H1 (cell line): ENCODE measurements around the gene ERGIC2. TPM values are rescaled to one million over a fixed set of nuclear protein-coding genes. Genes with fewer than 3 reads are reported as not detected.

Experiments used
- CTCF ChIA-PET: fragments of 300-600 bp; sonication (Branson Sonifier 250); formaldehyde crosslinking; loops from one replicate; lab custom pipeline; 2021; ENCODE audit not compliant: partially characterized antibody; lab: Charles Lee
- POLR2A ChIA-PET: fragments of 300-600 bp; sonication (Branson Sonifier 250); formaldehyde crosslinking; loops from one replicate; lab custom pipeline; 2021; ENCODE audit warnings: inconsistent platforms; ENCODE audit not compliant: partially characterized antibody; lab: Charles Lee
- DNase-seq, 2 experiments: peaks; one replicate each; pipeline versions ENCODE4 v3.0.0 to v3.0.0-alpha.2; 2010 to 2022; ENCODE audit warnings: low spot score in 2 of 2, low read depth in 1 of 2, mixed read lengths in 1 of 2
- FAIRE-seq: peaks from 2 replicates; lab custom pipeline; 2011; peaks lifted over from hg19 to GRCh38; lab: Jason Lieb, UNC
- H2AFZ ChIP-seq: 2 replicates; pipeline ENCODE4 v1.8.1; 2012; ENCODE audit warnings: low read length, inconsistent platforms
- H2AK5ac ChIP-seq: 2 replicates; pipeline ENCODE4 v1.6.1; 2013; ENCODE audit warnings: low read depth, low read length
- H2BK120ac ChIP-seq: replicated peaks from 2 replicates; pipeline ENCODE3; 2013; ENCODE audit warnings: low read depth, low read length, inconsistent platforms
- H2BK12ac ChIP-seq: 2 replicates; pipeline ENCODE4 v1.6.1; 2013; ENCODE audit warnings: low read depth, low read length
- H2BK15ac ChIP-seq: 2 replicates; pipeline ENCODE4 v1.6.1; 2013; ENCODE audit warnings: low read length
- H2BK20ac ChIP-seq: 2 replicates; pipeline ENCODE4 v1.6.1; 2013; ENCODE audit warnings: low read length
- H2BK5ac ChIP-seq: 2 replicates; pipeline ENCODE4 v1.6.1; 2013; ENCODE audit warnings: low read depth, low read length
- H3K14ac ChIP-seq: 2 replicates; pipeline ENCODE4 v1.6.1; 2013; ENCODE audit warnings: inconsistent platforms; ENCODE audit not compliant: insufficient read length
- H3K18ac ChIP-seq: 2 replicates; pipeline ENCODE4 v1.6.1; 2013; ENCODE audit warnings: low read length; ENCODE audit errors: extremely low read depth
- H3K23ac ChIP-seq: 2 replicates; pipeline ENCODE4 v1.6.1; 2013; ENCODE audit warnings: inconsistent platforms; ENCODE audit not compliant: insufficient read length
- H3K23me2 ChIP-seq: 2 replicates; pipeline ENCODE4 v1.6.1; 2013; ENCODE audit warnings: low read depth, low read length
- H3K27ac ChIP-seq: 2 replicates; pipeline ENCODE4 v1.6.1; 2011; ENCODE audit warnings: low read depth, low read length, inconsistent platforms
- H3K27me3 ChIP-seq, 4 experiments: replicated peaks in 1 of 4; 1 replicate in 1 of 4; 2 replicates in 3 of 4; pipeline versions ENCODE4 v1.6.1 to v1.8.1; 2011 to 2013; ENCODE audit warnings: low read length in 3 of 4, mild to moderate bottlenecking in 3 of 4, inconsistent platforms in 2 of 4, mixed read lengths in 2 of 4, moderate library complexity in 1 of 4; ENCODE audit not compliant: control insufficient read depth in 3 of 4, insufficient read depth in 3 of 4; ENCODE audit errors: extremely low read depth in 1 of 4
- H3K36me3 ChIP-seq, 4 experiments: 2 replicates each; pipeline versions ENCODE4 v1.6.1 to v1.8.1; 2011 to 2013; ENCODE audit warnings: mild to moderate bottlenecking in 4 of 4, low read length in 3 of 4, moderate library complexity in 2 of 4, control low read depth in 1 of 4, inconsistent platforms in 1 of 4; ENCODE audit not compliant: insufficient read depth in 4 of 4, control insufficient read depth in 2 of 4
- H3K4ac ChIP-seq: replicated peaks from 2 replicates; pipeline ENCODE3; 2013; ENCODE audit warnings: low read length, low read depth, mixed read lengths, inconsistent platforms; ENCODE audit not compliant: insufficient read length
- H3K4me1 ChIP-seq, 4 experiments: replicated peaks in 1 of 4; 1 replicate in 1 of 4; 2 replicates in 3 of 4; pipeline versions ENCODE4 v1.6.1 to v1.8.1; 2011 to 2013; ENCODE audit warnings: low read length in 3 of 4, inconsistent platforms in 2 of 4, mixed read lengths in 1 of 4; ENCODE audit not compliant: insufficient read depth in 4 of 4, control insufficient read depth in 3 of 4
- H3K4me2 ChIP-seq, 2 experiments: 2 replicates each; pipeline versions ENCODE4 v1.6.1 to v1.8.1; 2011 to 2013; ENCODE audit warnings: low read depth in 2 of 2, low read length in 2 of 2, control low read depth in 1 of 2, inconsistent platforms in 1 of 2, mild to moderate bottlenecking in 1 of 2; ENCODE audit not compliant: insufficient read depth in 1 of 2
- H3K4me3 ChIP-seq, 4 experiments: fragments of 200-600, 300-600 bp in 1 of 4; sonication (generic), shearing (Covaris generic), sonication (Bioruptor Twin) in 1 of 4; 2 replicates each; pipeline versions ENCODE4 v1.5.1 to v1.8.1; 2011 to 2016; ENCODE audit warnings: low read length in 4 of 4, low read depth in 3 of 4, control low read depth in 2 of 4, inconsistent platforms in 2 of 4, mild to moderate bottlenecking in 2 of 4, mixed read lengths in 1 of 4, moderate library complexity in 1 of 4; ENCODE audit not compliant: insufficient read depth in 2 of 4; ENCODE audit errors: extremely low read depth in 1 of 4
- H3K56ac ChIP-seq: replicated peaks from 2 replicates; pipeline ENCODE3; 2013; ENCODE audit warnings: low read depth, mild to moderate bottlenecking, mixed read lengths, low read length, inconsistent platforms; ENCODE audit not compliant: insufficient read length
- H3K79me1 ChIP-seq: 2 replicates; pipeline ENCODE4 v1.6.1; 2013; ENCODE audit warnings: low read depth, low read length, control low read depth
- H3K79me2 ChIP-seq, 2 experiments: 2 replicates each; pipeline versions ENCODE4 v1.6.1 to v1.8.1; 2012 to 2013; ENCODE audit warnings: low read length in 2 of 2, mild to moderate bottlenecking in 2 of 2, inconsistent platforms in 1 of 2; ENCODE audit not compliant: insufficient read depth in 2 of 2, control insufficient read depth in 1 of 2
- H3K9ac ChIP-seq, 4 experiments: replicated peaks in 1 of 4; 1 replicate in 1 of 4; 2 replicates in 3 of 4; pipeline versions ENCODE4 v1.6.1 to v1.8.1; 2011 to 2013; ENCODE audit warnings: low read depth in 3 of 4, low read length in 3 of 4, control low read depth in 2 of 4, mild to moderate bottlenecking in 2 of 4, moderate library complexity in 2 of 4, inconsistent platforms in 1 of 4; ENCODE audit errors: extremely low read depth in 1 of 4
- H3K9me3 ChIP-seq, 2 experiments: 2 replicates each; pipeline versions ENCODE4 v1.6.1 to v1.8.1; 2012 to 2013; ENCODE audit warnings: mild to moderate bottlenecking in 2 of 2, moderate library complexity in 2 of 2, control low read depth in 1 of 2, inconsistent platforms in 1 of 2, low read depth in 1 of 2, low read length in 1 of 2, mixed read lengths in 1 of 2; ENCODE audit not compliant: insufficient read depth in 2 of 2
- H4K20me1 ChIP-seq, 2 experiments: replicated peaks in 1 of 2; 2 replicates each; pipeline versions ENCODE3 to v1.8.1; 2011 to 2013; ENCODE audit warnings: inconsistent platforms in 2 of 2, low read length in 2 of 2, mild to moderate bottlenecking in 1 of 2; ENCODE audit not compliant: insufficient read depth in 2 of 2, control insufficient read depth in 1 of 2
- H4K5ac ChIP-seq: 2 replicates; pipeline ENCODE4 v1.6.1; 2013; ENCODE audit warnings: low read length, low read depth, mixed read lengths, inconsistent platforms; ENCODE audit not compliant: insufficient read length
- H4K8ac ChIP-seq: 2 replicates; pipeline ENCODE4 v1.8.0; 2013; ENCODE audit warnings: mild to moderate bottlenecking, moderate library complexity, low read length, inconsistent platforms; ENCODE audit not compliant: insufficient read depth; ENCODE audit errors: extremely low read depth
- H4K91ac ChIP-seq: replicated peaks from 2 replicates; pipeline ENCODE3; 2013; ENCODE audit warnings: low read length, mixed read lengths, inconsistent platforms; ENCODE audit not compliant: insufficient read length
- CEBPB ChIP-seq: IDR thresholded peaks from 2 replicates; pipeline ENCODE4 v1.6.1; 2012; ENCODE audit warnings: low read depth, low read length
- CTCF ChIP-seq, 3 experiments: IDR thresholded peaks; 1 replicate in 2 of 3; 2 replicates in 1 of 3; pipeline versions ENCODE4 v1.5.1 to v1.6.1; 2011; ENCODE audit warnings: low read length in 3 of 3, mild to moderate bottlenecking in 3 of 3, inconsistent platforms in 2 of 3, low read depth in 1 of 3, moderate library complexity in 1 of 3; ENCODE audit not compliant: insufficient read depth in 1 of 3; ENCODE audit errors: control extremely low read depth in 1 of 3
- WGBS, 2 experiments: shearing (Covaris generic) in 1 of 2; methylation state at CpG; one replicate each; pipeline versions ENCODE4 v1.1.6 to v1.1.7; 2013 to 2015; ENCODE audit warnings: low lambda C conversion rate in 2 of 2, mixed read lengths in 2 of 2, inconsistent platforms in 1 of 2, low coverage in 1 of 2, missing lambda C conversion rate in 1 of 2; ENCODE audit not compliant: insufficient replicate concordance in 2 of 2, insufficient coverage in 1 of 2, insufficient read length in 1 of 2; ENCODE audit errors: extremely low coverage in 1 of 2, missing lambda C conversion rate in 1 of 2; 5-methylcytosine and 5-hydroxymethylcytosine counted together
- polyA plus RNA-seq, 7 experiments: library from polyadenylated mRNA; depleted of rRNA in 3 of 7; stranded (reverse) in 5 of 7; unstranded in 2 of 7; fragments of >200 nt in 5 of 7; fragments of 200-250 nt in 2 of 7; gene quantifications; 1 replicate in 5 of 7; 2 replicates in 1 of 7; 4 replicates in 1 of 7; pipeline versions ENCODE4 v1.2.1 to v1.2.3, GENCODE V29; 2011 to 2013; ENCODE audit warnings: missing spikeins in 2 of 7, mixed read lengths in 2 of 7
- total RNA-seq: library from RNA; stranded (reverse); fragmentation: NEBNext Ultra II Directional; extraction: Animal tissue kit (Norgen Biotek cat#: 25700); gene quantifications from 2 replicates; pipeline ENCODE4 v1.2.1, GENCODE V29; 2021

The ERGIC2 gene
- total and polyA plus RNA-seq, 2 of the 8 experiments (the other 6 are each of a cell fraction or from before 2014, with no cell fraction given) = 16.5 to 61.8 TPM

- Histone ChIP-seq H4K8ac (no peak overlapping the region), H2BK20ac (no peak overlapping the region), H3K18ac (no peak overlapping the region), H3K79me1 (no peaks in the 10 kb centered on the region), H2AK5ac (no peak overlapping the region), H3K36me3 (peaks cover 0 to 3% (median 0%) of the 10 kb centered on the region in 4 experiments; a peak in 1 of 8 replicates), H2BK15ac (no peak overlapping the region), H3K79me2 (no peaks in the 10 kb centered on the region), H3K4ac (no peak overlapping the region), H2AFZ (no peak overlapping the region), H3K14ac (no peak overlapping the region), H3K27ac (no peak overlapping the region), H4K20me1 (no peaks in the 10 kb centered on the region), H3K9me3 (no peaks in the 10 kb centered on the region), H3K9ac (no peak overlapping the region), H2BK12ac (no peak overlapping the region), H3K23ac (no peak overlapping the region), H3K4me1 (no peaks in the 10 kb centered on the region), H4K5ac (no peak overlapping the region), H3K27me3 (no peaks in the 10 kb centered on the region), H4K91ac (no peak overlapping the region), H3K4me3 (no peak overlapping the region), H3K23me2 (no peaks in the 10 kb centered on the region), H3K56ac (no peak overlapping the region), H3K4me2 (no peak overlapping the region), H2BK120ac (no peak overlapping the region), H2BK5ac (no peak overlapping the region)
- CTCF ChIA-PET = interaction anchor here (1.4 kb wide), 1 partner anchor 11 kb away, joined by 6 read pairs; no protein-coding TSS in a partner anchor
- no peak for DNase-seq
- POLR2A ChIA-PET = interaction anchor here (0.7 kb wide), 1 partner anchor 1373 kb away, joined by 3 read pairs; no protein-coding TSS in a partner anchor
- 96% methylated on average over 1 of the region's 1 CpG; no CpG with 5 or more reads in 1 of the 2 experiments for WGBS, 2 experiments
- FAIRE-seq = no peak
- TF ChIP-seq CTCF (IDR thresholded peaks at IDR 0.05; ENCODE audit: control extremely low read depth in 1 of 3, insufficient read depth in 1 of 3, low read depth in 1 of 3, low read length in 3 of 3) = no peak
- no peak for TF ChIP-seq CEBPB
These were observed 51.6 kb downstream of the ERGIC2 start for GRCh38 chr12:29329411-29329810.
